Erythroblast (primary cell): ENCODE data around the gene TBCD.

ENCODE experiments used
- GATA1 ChIP-seq: IDR thresholded peaks from 2 replicates; pipeline ENCODE4 v1.6.1; 2011; ENCODE audit warnings: low read depth, mild to moderate bottlenecking, control low read depth, low read length, moderate library complexity
- POLR2A ChIP-seq: IDR thresholded peaks from 2 replicates; pipeline ENCODE4 v1.6.1; 2011; ENCODE audit warnings: mild to moderate bottlenecking, low read length

- TF ChIP-seq POLR2A (no peak), GATA1 (no peak)
Measured at GRCh38 chr17:82957469-82957795, 205.6 kb downstream of the TBCD start.
